Measurements from ENCODE around the gene KIF19. TPM values are rescaled to one million over a fixed set of nuclear protein-coding genes. Genes with fewer than 3 reads are reported as not detected.
A peak's percentile ranks its signal among the peaks of the same experiment; 100 is the strongest.

The KIF19 gene
- total RNA-seq, 1 donor, result not detected

DNA sequence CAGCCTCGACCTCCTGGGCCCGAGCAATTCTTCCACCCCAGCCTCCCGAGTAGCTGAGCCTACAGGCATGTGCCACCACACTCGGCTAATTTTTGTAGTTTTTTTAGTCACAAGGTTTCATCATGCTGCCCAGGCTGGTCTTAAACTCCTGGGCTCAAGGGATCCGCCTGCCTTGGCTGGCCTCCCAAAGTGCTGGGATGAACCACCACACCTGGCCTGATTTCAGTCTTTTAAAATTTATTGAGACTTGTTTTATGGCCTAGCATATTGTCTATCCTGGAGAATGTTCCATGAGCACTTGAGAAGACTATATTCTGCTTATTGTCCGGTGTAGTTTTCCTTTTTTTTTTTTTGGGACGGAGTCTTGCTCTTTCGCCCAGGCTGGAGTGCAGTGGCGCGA is 33.5 kb upstream of the KIF19 start:
- no peak for DNase-seq (ENCODE audit: low read depth)
- TF ChIP-seq CTCF (IDR thresholded peaks at IDR 0.05; ENCODE audit: insufficient read depth, low read depth, low read length), result no peak
- no peak overlapping the region for H3K4me3 ChIP-seq (ENCODE audit: low read depth, low read length)

DNA sequence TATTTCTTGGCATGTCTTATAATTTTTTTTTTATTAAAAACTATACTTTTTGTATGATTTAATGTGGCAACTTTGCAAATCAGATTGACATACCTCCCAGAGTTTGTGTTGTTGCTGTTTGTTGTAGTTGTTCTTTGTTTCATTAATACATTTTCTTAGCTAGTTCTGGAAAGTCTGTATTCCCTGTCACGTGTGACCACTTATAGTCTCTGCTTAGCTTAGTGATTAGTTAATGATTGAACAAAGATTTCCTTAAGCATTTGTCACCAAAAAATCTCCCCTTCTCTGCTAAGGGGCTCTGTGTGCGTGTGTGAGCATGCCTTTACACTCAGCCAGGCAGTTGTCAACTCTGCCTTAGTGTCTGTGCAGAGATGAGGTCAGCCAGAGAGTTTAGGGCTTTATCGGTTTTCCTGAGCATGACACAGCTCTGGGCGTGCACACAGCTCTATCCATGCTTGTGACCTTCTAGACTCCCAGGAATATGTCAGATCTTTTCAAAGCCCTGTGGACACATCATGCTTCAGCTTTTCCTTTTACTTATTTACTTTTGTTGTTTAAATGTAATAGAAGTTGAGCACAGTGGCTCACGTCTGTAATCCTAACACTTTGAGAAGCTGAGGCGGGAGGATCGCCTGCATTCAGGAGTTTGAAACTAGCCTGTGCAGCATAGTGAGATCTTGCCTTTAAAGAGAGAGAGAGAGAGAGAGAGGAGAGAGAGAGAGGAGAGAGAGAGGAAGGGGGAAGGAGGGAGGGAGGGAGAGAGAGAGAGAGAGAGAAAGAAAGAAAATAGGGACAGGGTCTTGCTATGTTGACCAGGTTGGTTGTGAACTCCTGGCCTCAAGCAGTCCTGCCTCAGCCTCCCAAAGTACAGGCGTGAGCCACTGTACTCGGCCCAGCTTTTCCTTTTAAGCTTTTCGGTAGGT is 30.1 kb upstream of the KIF19 start:
- DNase-seq (ENCODE audit: low read depth), result no peak
- H3K4me3 ChIP-seq (ENCODE audit: low read depth, low read length), result no peak overlapping the region
- TF ChIP-seq CTCF (IDR thresholded peaks at IDR 0.05; ENCODE audit: insufficient read depth, low read depth, low read length), result no peak

DNA sequence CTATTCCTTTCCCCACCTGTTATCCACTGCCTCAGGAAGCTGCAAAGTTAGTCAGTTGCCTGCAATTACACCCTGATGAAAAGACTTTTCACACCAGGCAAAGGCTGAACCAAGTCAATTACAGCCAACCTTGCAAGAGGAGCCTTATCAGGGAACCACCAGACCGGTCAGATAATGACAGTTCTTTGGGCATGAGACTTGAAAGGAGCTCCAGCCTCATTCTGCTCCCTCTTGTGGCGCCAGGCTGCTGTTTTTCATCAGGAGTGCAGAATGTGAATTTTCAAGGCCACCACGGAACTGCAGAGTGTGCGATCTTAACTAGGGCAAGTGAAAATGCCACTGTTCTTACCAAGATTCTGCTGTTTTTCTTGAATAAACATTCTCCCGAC is 29.5 kb upstream of the KIF19 start:
- peak; percentile 63 for TF ChIP-seq CTCF (IDR thresholded peaks at IDR 0.05; ENCODE audit: insufficient read depth, low read depth, low read length)
- peak; percentile 56 for DNase-seq (ENCODE audit: low read depth)
- no peak overlapping the region for H3K4me3 ChIP-seq (ENCODE audit: low read depth, low read length)

DNA sequence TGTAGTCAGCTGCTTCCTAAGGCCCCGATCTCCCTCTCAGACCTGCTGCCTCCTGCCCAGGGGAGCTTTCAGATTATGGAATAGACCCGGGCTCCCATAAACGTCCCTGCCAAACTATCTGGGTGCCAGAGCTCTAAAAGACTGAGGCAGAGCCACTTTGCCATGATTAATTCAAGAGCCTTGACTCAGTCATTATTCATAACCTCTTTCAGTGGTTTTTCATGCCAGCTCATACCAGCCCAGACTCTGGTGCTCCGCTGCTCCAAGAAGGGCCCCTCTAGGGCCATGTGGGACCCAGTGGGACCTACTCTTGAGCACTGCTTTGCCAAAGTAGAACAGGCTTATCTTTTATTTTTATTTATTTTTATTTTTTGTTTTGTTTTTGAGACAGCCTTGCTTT is 28.1 kb upstream of the KIF19 start:
- no peak overlapping the region for H3K4me3 ChIP-seq (ENCODE audit: low read depth, low read length)
- DNase-seq (ENCODE audit: low read depth), result no peak
- TF ChIP-seq CTCF (IDR thresholded peaks at IDR 0.05; ENCODE audit: insufficient read depth, low read depth, low read length), result no peak

DNA sequence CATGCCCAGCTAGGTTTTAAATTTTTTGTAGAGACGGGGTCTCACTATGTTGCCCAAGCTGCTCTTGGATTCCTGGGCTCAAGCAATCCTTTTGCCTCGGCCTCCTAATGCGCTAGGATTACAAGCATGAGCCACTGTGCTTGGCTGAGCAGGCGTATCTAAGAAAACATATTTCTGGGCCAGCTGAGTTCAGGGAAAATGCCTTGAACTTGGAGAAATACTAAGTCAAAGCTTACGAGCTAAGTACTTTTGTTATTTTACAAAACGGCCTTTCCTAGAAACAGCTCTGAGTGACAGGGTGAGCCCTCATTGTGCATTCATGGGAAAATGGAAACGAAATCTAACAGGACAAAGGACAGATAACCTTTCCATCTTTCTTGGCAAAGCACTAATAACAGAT is 27.2 kb upstream of the KIF19 start:
- no peak for TF ChIP-seq CTCF (IDR thresholded peaks at IDR 0.05; ENCODE audit: insufficient read depth, low read depth, low read length)
- DNase-seq (ENCODE audit: low read depth), result no peak
- H3K4me3 ChIP-seq (ENCODE audit: low read depth, low read length), result no peak overlapping the region

- TF ChIP-seq CTCF (IDR thresholded peaks at IDR 0.05; ENCODE audit: insufficient read depth, low read depth, low read length), result no peak
- no peak overlapping the region for H3K4me3 ChIP-seq (ENCODE audit: low read depth, low read length)
- no peak for DNase-seq (ENCODE audit: low read depth)
These were observed 26.6 kb upstream of the KIF19 start for GRCh38 chr17:74299226-74300009.

All from fibroblast of villous mesenchyme (primary cell).